ENCODE results near the gene RARRES1.

DNA sequence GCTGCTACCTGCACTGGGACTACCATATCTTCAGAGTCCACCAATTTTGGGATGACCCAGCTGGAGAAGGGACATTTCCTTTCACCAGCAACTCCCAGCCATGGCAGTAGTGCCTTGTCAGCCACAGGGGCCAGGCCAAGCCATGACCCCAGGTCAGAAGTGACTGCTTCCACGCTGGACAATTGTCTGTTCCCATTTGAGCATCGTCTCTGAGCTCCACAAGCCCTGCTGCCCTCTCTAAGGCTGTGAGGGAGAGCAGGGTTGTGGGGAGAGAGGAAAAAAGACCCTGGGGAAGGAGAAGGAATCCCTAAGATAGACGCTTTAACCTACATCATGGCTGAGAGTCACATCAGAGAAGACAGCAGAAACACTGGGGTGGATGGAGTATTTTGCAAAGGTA is 7.4 kb upstream of the RARRES1 start:
- TF ChIP-seq CTCF (IDR thresholded peaks at IDR 0.05) (no peak), AR (CRISPR knock-in tag; IDR thresholded peaks at IDR 0.05) (no peak), MAX (CRISPR knock-in tag; IDR thresholded peaks at IDR 0.05) (no peak), NR3C1 (CRISPR knock-in tag; conservative IDR thresholded peaks at IDR 0.05; ENCODE audit: low read depth) (no peak), ZNF671 (CRISPR knock-in tag; IDR thresholded peaks at IDR 0.05) (no peak)
- TF ChIP-seq, protein P1, sequence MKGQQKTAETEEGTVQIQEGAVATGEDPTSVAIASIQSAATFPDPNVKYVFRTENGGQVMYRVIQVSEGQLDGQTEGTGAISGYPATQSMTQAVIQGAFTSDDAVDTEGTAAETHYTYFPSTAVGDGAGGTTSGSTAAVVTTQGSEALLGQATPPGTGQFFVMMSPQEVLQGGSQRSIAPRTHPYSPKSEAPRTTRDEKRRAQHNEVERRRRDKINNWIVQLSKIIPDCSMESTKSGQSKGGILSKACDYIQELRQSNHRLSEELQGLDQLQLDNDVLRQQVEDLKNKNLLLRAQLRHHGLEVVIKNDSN (CRISPR knock-in tag; IDR thresholded peaks at IDR 0.05): no peak
- TF ChIP-seq, protein P2, sequence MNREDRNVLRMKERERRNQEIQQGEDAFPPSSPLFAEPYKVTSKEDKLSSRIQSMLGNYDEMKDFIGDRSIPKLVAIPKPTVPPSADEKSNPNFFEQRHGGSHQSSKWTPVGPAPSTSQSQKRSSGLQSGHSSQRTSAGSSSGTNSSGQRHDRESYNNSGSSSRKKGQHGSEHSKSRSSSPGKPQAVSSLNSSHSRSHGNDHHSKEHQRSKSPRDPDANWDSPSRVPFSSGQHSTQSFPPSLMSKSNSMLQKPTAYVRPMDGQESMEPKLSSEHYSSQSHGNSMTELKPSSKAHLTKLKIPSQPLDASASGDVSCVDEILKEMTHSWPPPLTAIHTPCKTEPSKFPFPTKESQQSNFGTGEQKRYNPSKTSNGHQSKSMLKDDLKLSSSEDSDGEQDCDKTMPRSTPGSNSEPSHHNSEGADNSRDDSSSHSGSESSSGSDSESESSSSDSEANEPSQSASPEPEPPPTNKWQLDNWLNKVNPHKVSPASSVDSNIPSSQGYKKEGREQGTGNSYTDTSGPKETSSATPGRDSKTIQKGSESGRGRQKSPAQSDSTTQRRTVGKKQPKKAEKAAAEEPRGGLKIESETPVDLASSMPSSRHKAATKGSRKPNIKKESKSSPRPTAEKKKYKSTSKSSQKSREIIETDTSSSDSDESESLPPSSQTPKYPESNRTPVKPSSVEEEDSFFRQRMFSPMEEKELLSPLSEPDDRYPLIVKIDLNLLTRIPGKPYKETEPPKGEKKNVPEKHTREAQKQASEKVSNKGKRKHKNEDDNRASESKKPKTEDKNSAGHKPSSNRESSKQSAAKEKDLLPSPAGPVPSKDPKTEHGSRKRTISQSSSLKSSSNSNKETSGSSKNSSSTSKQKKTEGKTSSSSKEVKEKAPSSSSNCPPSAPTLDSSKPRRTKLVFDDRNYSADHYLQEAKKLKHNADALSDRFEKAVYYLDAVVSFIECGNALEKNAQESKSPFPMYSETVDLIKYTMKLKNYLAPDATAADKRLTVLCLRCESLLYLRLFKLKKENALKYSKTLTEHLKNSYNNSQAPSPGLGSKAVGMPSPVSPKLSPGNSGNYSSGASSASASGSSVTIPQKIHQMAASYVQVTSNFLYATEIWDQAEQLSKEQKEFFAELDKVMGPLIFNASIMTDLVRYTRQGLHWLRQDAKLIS (CRISPR knock-in tag; IDR thresholded peaks at IDR 0.05; ENCODE audit: borderline replicate concordance): no peak
